HG03439 (cell line): ENCODE results near the gene EIF4B.

ENCODE experiments used
- ATAC-seq: cut with Tn5 transposase; IDR thresholded peaks from one replicate; pipeline ENCODE4 v1.9.1; 2021; ENCODE audit warnings: mild to moderate bottlenecking, moderate library complexity; ENCODE audit not compliant: unreplicated experiment

The EIF4B gene

GRCh38 chr12:53067993-53068770 lies 61.9 kb downstream of the EIF4B start:
- no peak for ATAC-seq

- ATAC-seq = no peak
Observed at GRCh38 chr12:53068811-53069585, 62.7 kb downstream of the EIF4B start.

- no peak for ATAC-seq
Observed at GRCh38 chr12:53069621-53070410, 63.6 kb downstream of the EIF4B start.

- no peak for ATAC-seq
Observed at GRCh38 chr12:53070877-53071492, 64.7 kb downstream of the EIF4B start.

GRCh38 chr12:53071591-53072551 lies 65.6 kb downstream of the EIF4B start:
- no peak for ATAC-seq

- ATAC-seq = no peak
Observed at GRCh38 chr12:53073881-53074280, 67.6 kb downstream of the EIF4B start.

- ATAC-seq = no peak
Observed at GRCh38 chr12:53074283-53074998, 68.2 kb downstream of the EIF4B start.

- ATAC-seq = no peak
Observed at GRCh38 chr12:53074999-53075370, 68.7 kb downstream of the EIF4B start.

- ATAC-seq = no peak
Observed at GRCh38 chr12:53076461-53076860, 70.2 kb downstream of the EIF4B start.

GRCh38 chr12:53077030-53077429 lies 70.8 kb downstream of the EIF4B start:
- no peak for ATAC-seq

GRCh38 chr12:53078425-53079225 lies 72.4 kb downstream of the EIF4B start:
- ATAC-seq = peak; percentile 14

GRCh38 chr12:53079226-53080117 lies 73.2 kb downstream of the EIF4B start, which contains the start of gene SPRYD3:
SPRYD3 (minus strand) TSS chr12:53079390; CDS start chr12:53079333, 57 bp downstream.
- peak; percentile 98 for ATAC-seq

- ATAC-seq = no peak
Observed at GRCh38 chr12:53082637-53083175, 76.5 kb downstream of the EIF4B start.

GRCh38 chr12:53086361-53086760 lies 80.1 kb downstream of the EIF4B start:
- no peak for ATAC-seq

- no peak for ATAC-seq
Observed at GRCh38 chr12:53090105-53090504, 83.8 kb downstream of the EIF4B start.

GRCh38 chr12:53090554-53090953 lies 84.3 kb downstream of the EIF4B start:
- no peak for ATAC-seq

- ATAC-seq = no peak
Observed at GRCh38 chr12:53091756-53092155, 85.5 kb downstream of the EIF4B start.
